K562 (cell line): ENCODE measurements around the gene RHEBL1. TPM values are rescaled to one million over a fixed set of nuclear protein-coding genes. Genes with fewer than 3 reads are reported as not detected.

Experiments used
- HNRNPK ChIP-seq: fragments of 200-400 bp; formaldehyde crosslinking; IDR thresholded peaks from one replicate; pipeline ENCODE4 v1.6.1; 2018; ENCODE audit warnings: mild to moderate bottlenecking, low read depth, low read length; ENCODE audit not compliant: poor library complexity, severe bottlenecking
- NCOA2 ChIP-seq, 2 experiments: fragments of 450-650 bp; IDR thresholded peaks; 2 replicates each; pipeline ENCODE4 v1.6.1; 2018; ENCODE audit warnings: mild to moderate bottlenecking in 2 of 2, moderate library complexity in 1 of 2; ENCODE audit not compliant: partially characterized antibody in 2 of 2
- ZNF431 ChIP-seq: sonication (generic); formaldehyde crosslinking; IDR thresholded peaks from 2 replicates; pipeline ENCODE4 v1.8.0; 2022; ENCODE audit warnings: mild to moderate bottlenecking, missing genetic modification reagents
- ZNF830 ChIP-seq: fragments of 250-450 bp; sonication (Bioruptor Pico); IDR thresholded peaks from 2 replicates; pipeline ENCODE4 v1.5.0; 2021; ENCODE audit warnings: mild to moderate bottlenecking
- polyA plus RNA-seq, 8 experiments: library from polyadenylated mRNA; depleted of rRNA in 4 of 8; stranded (reverse) in 5 of 8; unstranded in 3 of 8; fragments of >200 nt; fragmentation: Nextera tagmentation in 2 of 8; fragmentation: Illumina TruSeq in 1 of 8; extraction: Ambion mirVana in 2 of 8; extraction: Trizol in 1 of 8; gene quantifications; 2 replicates each; pipeline versions ENCODE4 v1.2.1 to v1.2.3, GENCODE V29; 2011 to 2014; ENCODE audit warnings: inconsistent platforms in 1 of 8, missing spikeins in 1 of 8
- total RNA-seq, 7 experiments: library from RNA; depleted of rRNA in 6 of 7; stranded (reverse); fragments of >200 nt in 6 of 7; fragmentation: Illumina TruSeq in 2 of 7; extraction: Trizol in 2 of 7; gene quantifications; 2 replicates each; pipeline versions ENCODE4 v1.2.1 to v1.2.3, GENCODE V29; 2011 to 2021; ENCODE audit warnings: low replicate concordance in 1 of 7
- TF ChIP-seq, protein P1 (sequence below): fragments of 450-650 bp; IDR thresholded peaks from 2 replicates; pipeline ENCODE4 v1.6.1; 2017; ENCODE audit warnings: antibody characterized with exemption, mild to moderate bottlenecking
- TF ChIP-seq, protein P2 (sequence below): fragments of 450-650 bp; IDR thresholded peaks from 2 replicates; pipeline ENCODE4 v1.6.1; 2016; ENCODE audit warnings: mild to moderate bottlenecking, moderate library complexity
- TF ChIP-seq, protein P3 (sequence below), 2 experiments: fragments of 450-650 bp; conservative IDR thresholded peaks; 2 replicates each; pipeline ENCODE4 v1.6.1; 2017; ENCODE audit warnings: mild to moderate bottlenecking in 2 of 2, moderate library complexity in 2 of 2

RHEBL1 gene
- total and polyA plus RNA-seq, 9 of the 15 experiments (the other 6 are each of a cell fraction or from before 2014, with no cell fraction given) = 4.3 to 36.1 (median 8.2) TPM

DNA sequence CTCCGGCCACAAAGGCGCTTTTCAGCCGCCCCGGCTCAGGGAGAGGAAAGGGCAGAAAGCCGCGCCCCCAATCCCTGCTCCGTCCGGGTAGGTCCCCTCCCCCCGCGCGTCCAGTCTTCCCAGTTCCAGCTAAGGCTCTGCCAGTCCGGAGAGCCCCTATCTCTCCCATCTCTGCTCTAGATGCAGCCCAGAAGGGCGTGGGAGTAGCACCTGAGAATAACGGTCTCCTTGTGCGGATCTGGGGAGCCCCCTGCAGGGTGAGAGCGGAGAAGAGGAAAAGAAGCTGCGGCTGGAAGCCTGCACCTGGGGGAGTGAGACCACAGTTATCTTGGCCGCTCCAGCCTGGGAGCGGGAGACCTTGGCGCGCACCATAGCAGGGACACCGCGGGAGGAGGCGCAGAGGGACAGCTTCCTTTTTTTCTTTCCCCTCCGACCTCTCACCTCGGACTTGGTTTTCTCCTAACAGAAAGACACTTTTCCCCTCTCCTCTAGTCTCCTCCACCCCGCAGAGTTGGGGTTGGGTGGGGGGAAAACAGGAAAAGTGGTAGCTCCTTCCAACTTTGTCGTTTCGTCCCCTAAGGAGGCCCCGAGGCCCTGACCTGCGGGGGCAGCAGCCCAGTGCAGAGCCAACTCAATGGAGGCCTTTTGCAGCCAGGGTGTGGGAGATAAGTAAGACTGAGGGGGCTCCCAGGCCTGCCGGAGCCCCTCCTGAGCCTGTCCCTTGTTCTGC is 22.5 kb upstream of the RHEBL1 start (continued):
- TF ChIP-seq, protein P1, sequence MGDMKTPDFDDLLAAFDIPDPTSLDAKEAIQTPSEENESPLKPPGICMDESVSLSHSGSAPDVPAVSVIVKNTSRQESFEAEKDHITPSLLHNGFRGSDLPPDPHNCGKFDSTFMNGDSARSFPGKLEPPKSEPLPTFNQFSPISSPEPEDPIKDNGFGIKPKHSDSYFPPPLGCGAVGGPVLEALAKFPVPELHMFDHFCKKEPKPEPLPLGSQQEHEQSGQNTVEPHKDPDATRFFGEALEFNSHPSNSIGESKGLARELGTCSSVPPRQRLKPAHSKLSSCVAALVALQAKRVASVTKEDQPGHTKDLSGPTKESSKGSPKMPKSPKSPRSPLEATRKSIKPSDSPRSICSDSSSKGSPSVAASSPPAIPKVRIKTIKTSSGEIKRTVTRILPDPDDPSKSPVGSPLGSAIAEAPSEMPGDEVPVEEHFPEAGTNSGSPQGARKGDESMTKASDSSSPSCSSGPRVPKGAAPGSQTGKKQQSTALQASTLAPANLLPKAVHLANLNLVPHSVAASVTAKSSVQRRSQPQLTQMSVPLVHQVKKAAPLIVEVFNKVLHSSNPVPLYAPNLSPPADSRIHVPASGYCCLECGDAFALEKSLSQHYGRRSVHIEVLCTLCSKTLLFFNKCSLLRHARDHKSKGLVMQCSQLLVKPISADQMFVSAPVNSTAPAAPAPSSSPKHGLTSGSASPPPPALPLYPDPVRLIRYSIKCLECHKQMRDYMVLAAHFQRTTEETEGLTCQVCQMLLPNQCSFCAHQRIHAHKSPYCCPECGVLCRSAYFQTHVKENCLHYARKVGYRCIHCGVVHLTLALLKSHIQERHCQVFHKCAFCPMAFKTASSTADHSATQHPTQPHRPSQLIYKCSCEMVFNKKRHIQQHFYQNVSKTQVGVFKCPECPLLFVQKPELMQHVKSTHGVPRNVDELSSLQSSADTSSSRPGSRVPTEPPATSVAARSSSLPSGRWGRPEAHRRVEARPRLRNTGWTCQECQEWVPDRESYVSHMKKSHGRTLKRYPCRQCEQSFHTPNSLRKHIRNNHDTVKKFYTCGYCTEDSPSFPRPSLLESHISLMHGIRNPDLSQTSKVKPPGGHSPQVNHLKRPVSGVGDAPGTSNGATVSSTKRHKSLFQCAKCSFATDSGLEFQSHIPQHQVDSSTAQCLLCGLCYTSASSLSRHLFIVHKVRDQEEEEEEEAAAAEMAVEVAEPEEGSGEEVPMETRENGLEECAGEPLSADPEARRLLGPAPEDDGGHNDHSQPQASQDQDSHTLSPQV = peak; percentile 72
- TF ChIP-seq NCOA2 (IDR thresholded peaks at IDR 0.05; ENCODE audit: partially characterized antibody in 2 of 2) (no peak), ZNF830 (no peak), ZNF431 (CRISPR knock-in tag) (peak; percentile 77; the same call in 1 of the 2 replicates), HNRNPK (no peak)
- TF ChIP-seq, protein P2, sequence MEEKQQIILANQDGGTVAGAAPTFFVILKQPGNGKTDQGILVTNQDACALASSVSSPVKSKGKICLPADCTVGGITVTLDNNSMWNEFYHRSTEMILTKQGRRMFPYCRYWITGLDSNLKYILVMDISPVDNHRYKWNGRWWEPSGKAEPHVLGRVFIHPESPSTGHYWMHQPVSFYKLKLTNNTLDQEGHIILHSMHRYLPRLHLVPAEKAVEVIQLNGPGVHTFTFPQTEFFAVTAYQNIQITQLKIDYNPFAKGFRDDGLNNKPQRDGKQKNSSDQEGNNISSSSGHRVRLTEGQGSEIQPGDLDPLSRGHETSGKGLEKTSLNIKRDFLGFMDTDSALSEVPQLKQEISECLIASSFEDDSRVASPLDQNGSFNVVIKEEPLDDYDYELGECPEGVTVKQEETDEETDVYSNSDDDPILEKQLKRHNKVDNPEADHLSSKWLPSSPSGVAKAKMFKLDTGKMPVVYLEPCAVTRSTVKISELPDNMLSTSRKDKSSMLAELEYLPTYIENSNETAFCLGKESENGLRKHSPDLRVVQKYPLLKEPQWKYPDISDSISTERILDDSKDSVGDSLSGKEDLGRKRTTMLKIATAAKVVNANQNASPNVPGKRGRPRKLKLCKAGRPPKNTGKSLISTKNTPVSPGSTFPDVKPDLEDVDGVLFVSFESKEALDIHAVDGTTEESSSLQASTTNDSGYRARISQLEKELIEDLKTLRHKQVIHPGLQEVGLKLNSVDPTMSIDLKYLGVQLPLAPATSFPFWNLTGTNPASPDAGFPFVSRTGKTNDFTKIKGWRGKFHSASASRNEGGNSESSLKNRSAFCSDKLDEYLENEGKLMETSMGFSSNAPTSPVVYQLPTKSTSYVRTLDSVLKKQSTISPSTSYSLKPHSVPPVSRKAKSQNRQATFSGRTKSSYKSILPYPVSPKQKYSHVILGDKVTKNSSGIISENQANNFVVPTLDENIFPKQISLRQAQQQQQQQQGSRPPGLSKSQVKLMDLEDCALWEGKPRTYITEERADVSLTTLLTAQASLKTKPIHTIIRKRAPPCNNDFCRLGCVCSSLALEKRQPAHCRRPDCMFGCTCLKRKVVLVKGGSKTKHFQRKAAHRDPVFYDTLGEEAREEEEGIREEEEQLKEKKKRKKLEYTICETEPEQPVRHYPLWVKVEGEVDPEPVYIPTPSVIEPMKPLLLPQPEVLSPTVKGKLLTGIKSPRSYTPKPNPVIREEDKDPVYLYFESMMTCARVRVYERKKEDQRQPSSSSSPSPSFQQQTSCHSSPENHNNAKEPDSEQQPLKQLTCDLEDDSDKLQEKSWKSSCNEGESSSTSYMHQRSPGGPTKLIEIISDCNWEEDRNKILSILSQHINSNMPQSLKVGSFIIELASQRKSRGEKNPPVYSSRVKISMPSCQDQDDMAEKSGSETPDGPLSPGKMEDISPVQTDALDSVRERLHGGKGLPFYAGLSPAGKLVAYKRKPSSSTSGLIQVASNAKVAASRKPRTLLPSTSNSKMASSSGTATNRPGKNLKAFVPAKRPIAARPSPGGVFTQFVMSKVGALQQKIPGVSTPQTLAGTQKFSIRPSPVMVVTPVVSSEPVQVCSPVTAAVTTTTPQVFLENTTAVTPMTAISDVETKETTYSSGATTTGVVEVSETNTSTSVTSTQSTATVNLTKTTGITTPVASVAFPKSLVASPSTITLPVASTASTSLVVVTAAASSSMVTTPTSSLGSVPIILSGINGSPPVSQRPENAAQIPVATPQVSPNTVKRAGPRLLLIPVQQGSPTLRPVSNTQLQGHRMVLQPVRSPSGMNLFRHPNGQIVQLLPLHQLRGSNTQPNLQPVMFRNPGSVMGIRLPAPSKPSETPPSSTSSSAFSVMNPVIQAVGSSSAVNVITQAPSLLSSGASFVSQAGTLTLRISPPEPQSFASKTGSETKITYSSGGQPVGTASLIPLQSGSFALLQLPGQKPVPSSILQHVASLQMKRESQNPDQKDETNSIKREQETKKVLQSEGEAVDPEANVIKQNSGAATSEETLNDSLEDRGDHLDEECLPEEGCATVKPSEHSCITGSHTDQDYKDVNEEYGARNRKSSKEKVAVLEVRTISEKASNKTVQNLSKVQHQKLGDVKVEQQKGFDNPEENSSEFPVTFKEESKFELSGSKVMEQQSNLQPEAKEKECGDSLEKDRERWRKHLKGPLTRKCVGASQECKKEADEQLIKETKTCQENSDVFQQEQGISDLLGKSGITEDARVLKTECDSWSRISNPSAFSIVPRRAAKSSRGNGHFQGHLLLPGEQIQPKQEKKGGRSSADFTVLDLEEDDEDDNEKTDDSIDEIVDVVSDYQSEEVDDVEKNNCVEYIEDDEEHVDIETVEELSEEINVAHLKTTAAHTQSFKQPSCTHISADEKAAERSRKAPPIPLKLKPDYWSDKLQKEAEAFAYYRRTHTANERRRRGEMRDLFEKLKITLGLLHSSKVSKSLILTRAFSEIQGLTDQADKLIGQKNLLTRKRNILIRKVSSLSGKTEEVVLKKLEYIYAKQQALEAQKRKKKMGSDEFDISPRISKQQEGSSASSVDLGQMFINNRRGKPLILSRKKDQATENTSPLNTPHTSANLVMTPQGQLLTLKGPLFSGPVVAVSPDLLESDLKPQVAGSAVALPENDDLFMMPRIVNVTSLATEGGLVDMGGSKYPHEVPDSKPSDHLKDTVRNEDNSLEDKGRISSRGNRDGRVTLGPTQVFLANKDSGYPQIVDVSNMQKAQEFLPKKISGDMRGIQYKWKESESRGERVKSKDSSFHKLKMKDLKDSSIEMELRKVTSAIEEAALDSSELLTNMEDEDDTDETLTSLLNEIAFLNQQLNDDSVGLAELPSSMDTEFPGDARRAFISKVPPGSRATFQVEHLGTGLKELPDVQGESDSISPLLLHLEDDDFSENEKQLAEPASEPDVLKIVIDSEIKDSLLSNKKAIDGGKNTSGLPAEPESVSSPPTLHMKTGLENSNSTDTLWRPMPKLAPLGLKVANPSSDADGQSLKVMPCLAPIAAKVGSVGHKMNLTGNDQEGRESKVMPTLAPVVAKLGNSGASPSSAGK = peak; percentile 52; the same call in 1 of the 2 replicates
- TF ChIP-seq, protein P3, sequence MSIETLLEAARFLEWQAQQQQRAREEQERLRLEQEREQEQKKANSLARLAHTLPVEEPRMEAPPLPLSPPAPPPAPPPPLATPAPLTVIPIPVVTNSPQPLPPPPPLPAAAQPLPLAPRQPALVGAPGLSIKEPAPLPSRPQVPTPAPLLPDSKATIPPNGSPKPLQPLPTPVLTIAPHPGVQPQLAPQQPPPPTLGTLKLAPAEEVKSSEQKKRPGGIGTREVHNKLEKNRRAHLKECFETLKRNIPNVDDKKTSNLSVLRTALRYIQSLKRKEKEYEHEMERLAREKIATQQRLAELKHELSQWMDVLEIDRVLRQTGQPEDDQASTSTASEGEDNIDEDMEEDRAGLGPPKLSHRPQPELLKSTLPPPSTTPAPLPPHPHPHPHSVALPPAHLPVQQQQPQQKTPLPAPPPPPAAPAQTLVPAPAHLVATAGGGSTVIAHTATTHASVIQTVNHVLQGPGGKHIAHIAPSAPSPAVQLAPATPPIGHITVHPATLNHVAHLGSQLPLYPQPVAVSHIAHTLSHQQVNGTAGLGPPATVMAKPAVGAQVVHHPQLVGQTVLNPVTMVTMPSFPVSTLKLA (conservative IDR thresholded peaks at IDR 0.05) = peak; percentile 43 to 71; a peak in 3 of 4 replicates
